HG02884 (cell line): ENCODE measurements around the gene SUSD1.

ENCODE experiments used
- ATAC-seq: cut with Tn5 transposase; IDR thresholded peaks from one replicate; pipeline ENCODE4 v1.9.1; 2021; ENCODE audit warnings: mild to moderate bottlenecking, moderate library complexity; ENCODE audit not compliant: unreplicated experiment

The SUSD1 gene

DNA sequence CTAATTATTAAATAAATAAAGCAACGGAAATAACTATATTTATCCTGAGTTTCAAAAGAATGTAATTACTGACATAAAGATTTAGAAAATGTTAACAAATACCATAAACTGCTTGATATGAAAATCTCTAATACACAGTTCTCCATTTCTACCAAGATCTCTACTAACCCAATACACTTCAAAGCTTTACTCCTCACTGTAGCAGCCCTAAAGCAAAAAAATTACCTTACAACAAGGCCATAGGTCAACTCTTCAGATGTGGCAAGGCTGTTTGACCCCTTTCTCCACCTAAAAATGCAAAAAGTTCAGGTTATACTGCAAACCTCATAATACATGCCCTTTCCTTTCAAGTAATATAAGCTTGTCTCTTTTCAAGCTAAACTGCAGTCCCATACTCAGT is 181.8 kb downstream of the SUSD1 start:
- no peak for ATAC-seq

DNA sequence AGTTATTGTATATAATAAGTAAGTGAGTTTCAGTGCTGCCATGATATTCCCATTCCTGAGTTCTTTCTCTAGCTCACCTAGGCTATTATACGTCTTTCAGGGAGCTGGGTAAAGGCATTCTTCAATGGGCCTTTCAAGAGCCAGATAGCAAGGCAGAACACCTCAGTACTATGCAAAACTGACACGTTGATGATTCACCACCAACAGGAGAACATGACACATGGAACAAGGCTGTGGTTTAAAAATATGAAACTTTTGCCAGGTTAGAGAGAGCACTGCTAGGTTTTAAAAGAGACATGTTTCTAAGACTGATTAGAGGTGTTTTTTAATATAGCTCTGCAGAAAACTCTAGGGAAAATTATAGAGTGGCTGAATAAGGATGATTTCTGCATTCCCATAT is 182.6 kb downstream of the SUSD1 start:
- peak; percentile 71 for ATAC-seq

DNA sequence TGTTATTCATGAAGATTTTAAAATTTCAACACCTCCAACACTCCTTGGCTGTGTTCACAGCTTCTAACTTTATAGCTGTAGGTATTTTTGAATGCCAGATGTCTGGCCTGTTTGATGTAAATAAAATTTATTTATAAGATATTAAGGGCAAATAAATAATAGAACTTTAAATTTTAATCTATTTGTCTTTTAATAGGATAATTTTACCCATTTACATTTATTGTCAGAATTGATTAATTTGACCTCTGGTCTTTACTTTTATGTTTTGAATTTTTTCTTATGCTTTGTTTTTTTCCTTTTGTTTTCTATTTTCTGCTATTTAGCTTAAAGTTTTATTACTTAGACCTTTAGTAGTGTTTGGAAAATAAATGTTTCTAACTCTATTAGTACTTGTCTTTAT is 183.9 kb downstream of the SUSD1 start:
- ATAC-seq, result no peak
